Esophagus squamous epithelium (tissue), 5 donors: Measurements from ENCODE around the gene PTPRB. TPM values are rescaled to one million over a fixed set of nuclear protein-coding genes. Genes with fewer than 3 reads are reported as not detected.

ENCODE experiments used
- DNase-seq: peaks from one replicate; lab custom pipeline; 2025; lab: John Stamatoyannopoulos, UW
- H3K27ac ChIP-seq, 4 donors: fragments of 200-600 bp; sonication (generic); one replicate each; pipeline ENCODE4 v1.5.1; 2016 to 2019; ENCODE audit warnings: mild to moderate bottlenecking in 1 of 4
- H3K27me3 ChIP-seq, 4 donors: fragments of 200-600 bp; sonication (generic); 1 replicate in 3 of 4; 2 replicates in 1 of 4; pipeline versions ENCODE4 v1.5.1 to v1.6.0; 2017 to 2021; ENCODE audit warnings: antibody characterized with exemption in 1 of 4
- H3K36me3 ChIP-seq, 3 donors: fragments of 200-600 bp; sonication (generic); one replicate each; pipeline ENCODE4 v1.5.1; 2016 to 2019
- H3K4me1 ChIP-seq, 3 donors: fragments of 200-600 bp; sonication (generic); one replicate each; pipeline ENCODE4 v1.5.1; 2017 to 2019
- H3K4me3 ChIP-seq, 4 donors: fragments of 200-600 bp; sonication (generic); 1 replicate in 3 of 4; 2 replicates in 1 of 4; pipeline ENCODE4 v1.5.1; 2016 to 2019; ENCODE audit warnings: mild to moderate bottlenecking in 2 of 4, moderate library complexity in 1 of 4
- H3K9me3 ChIP-seq, 3 donors: fragments of 200-600 bp; sonication (generic); one replicate each; pipeline ENCODE4 v1.5.1; 2016 to 2019
- CTCF ChIP-seq, 6 experiments: fragments of 450-650 bp in 4 of 6; fragments of 200-600 bp in 2 of 6; sonication (generic) in 2 of 6; IDR thresholded peaks; one replicate each; pipeline ENCODE4 v1.5.1; 2016 to 2019; ENCODE audit warnings: antibody characterized with exemption in 6 of 6, mild to moderate bottlenecking in 4 of 6, moderate library complexity in 4 of 6
- POLR2A ChIP-seq, 4 donors: fragments of 450-650 bp; IDR thresholded peaks; one replicate each; pipeline ENCODE4 v1.6.1; 2017; ENCODE audit warnings: antibody characterized with exemption in 4 of 4, mild to moderate bottlenecking in 4 of 4, moderate library complexity in 3 of 4
- WGBS, 2 donors: methylation state at CpG; one replicate each; pipeline ENCODE4 v1.1.5; 2018; 5-methylcytosine and 5-hydroxymethylcytosine counted together
- intact Hi-C: fragments of 100-400 bp; cut with DNase I; formaldehyde crosslinking; loops from one replicate; pipeline ENCODE4 v1.15.0; 2022
- total RNA-seq, 4 donors: library from RNA; depleted of rRNA; stranded (reverse); fragments of >200 nt; gene quantifications; one replicate each; pipeline ENCODE4 v1.1.0, GENCODE V29; 2016
- donor health status: DM: yes; HTN: yes; CAD: no.

PTPRB gene
- total RNA-seq, 4 donors from 2014 or later, result 4.0 to 22.9 (median 7.4) TPM

- intact Hi-C loops, result no loop called here
- no peak for DNase-seq
- Histone ChIP-seq H3K27me3 (no peaks in the 10 kb centered on the region), H3K36me3 (no peaks in the 10 kb centered on the region), H3K4me1 (peaks cover 0 to 5% (median 2%) of the 10 kb centered on the region in 3 donors), H3K9me3 (no peaks in the 10 kb centered on the region), H3K27ac (no peak overlapping the region), H3K4me3 (no peak overlapping the region)
- TF ChIP-seq POLR2A (IDR thresholded peaks at IDR 0.05) (no peak), CTCF (IDR thresholded peaks at IDR 0.05) (no peak)
- 31 to 38% methylated on average over 8 of the region's 8 CpGs for WGBS, 2 donors
These were observed 24.4 kb upstream of the PTPRB start for GRCh38 chr12:70661466-70662161.

GRCh38 chr12:70660620-70661219 lies 23.5 kb upstream of the PTPRB start:
- Histone ChIP-seq H3K4me1 (peaks cover 0 to 5% (median 2%) of the 10 kb centered on the region in 3 donors), H3K4me3 (no peak overlapping the region), H3K36me3 (no peaks in the 10 kb centered on the region), H3K27ac (no peak overlapping the region), H3K27me3 (no peaks in the 10 kb centered on the region), H3K9me3 (no peaks in the 10 kb centered on the region)
- no peak for DNase-seq
- TF ChIP-seq CTCF (IDR thresholded peaks at IDR 0.05) (no peak), POLR2A (IDR thresholded peaks at IDR 0.05) (no peak)
- 65 to 67% methylated on average over 5 of the region's 5 CpGs for WGBS, 2 donors
- intact Hi-C loops, result no loop called here

- TF ChIP-seq POLR2A (IDR thresholded peaks at IDR 0.05) (no peak), CTCF (IDR thresholded peaks at IDR 0.05) (no peak)
- intact Hi-C loops, result no loop called here
- WGBS, 2 donors, result 93 to 98% methylated on average over 5 of the region's 5 CpGs
- Histone ChIP-seq H3K27ac (no peak overlapping the region), H3K36me3 (no peaks in the 10 kb centered on the region), H3K9me3 (no peaks in the 10 kb centered on the region), H3K4me3 (no peak overlapping the region), H3K27me3 (no peaks in the 10 kb centered on the region), H3K4me1 (peaks cover 0 to 5% (median 2%) of the 10 kb centered on the region in 3 donors)
- no peak for DNase-seq
These were observed 22.9 kb upstream of the PTPRB start for GRCh38 chr12:70660002-70660604.

- no peaks in the 10 kb centered on the region for H3K27me3 ChIP-seq
- DNase-seq, result no peak
- H3K9me3 ChIP-seq, result no peaks in the 10 kb centered on the region
- no peak overlapping the region for H3K4me3 ChIP-seq
- no peak overlapping the region for H3K27ac ChIP-seq
- 95% methylated on average over 4 of the region's 6 CpGs for WGBS, 2 donors
- intact Hi-C loops, result no loop called here
- H3K4me1 ChIP-seq, result peaks cover 0 to 5% (median 2%) of the 10 kb centered on the region in 3 donors
- TF ChIP-seq POLR2A (IDR thresholded peaks at IDR 0.05), result no peak
- TF ChIP-seq CTCF (IDR thresholded peaks at IDR 0.05), result no peak
- H3K36me3 ChIP-seq, result no peaks in the 10 kb centered on the region
These were observed 21.9 kb upstream of the PTPRB start for GRCh38 chr12:70659077-70659606.
